HUES64 (cell line): ENCODE measurements around the gene TBC1D20.

Source experiments
- H3K27ac ChIP-seq: 2 replicates; pipeline ENCODE4 v1.7.0; 2013; ENCODE audit warnings: low read depth, low read length, inconsistent platforms
- H3K27me3 ChIP-seq: 2 replicates; pipeline ENCODE4 v1.6.1; 2013; ENCODE audit warnings: mild to moderate bottlenecking, low read length; ENCODE audit not compliant: insufficient read depth
- H3K36me3 ChIP-seq: 2 replicates; pipeline ENCODE4 v1.6.1; 2013; ENCODE audit warnings: mild to moderate bottlenecking, low read length; ENCODE audit not compliant: insufficient read depth
- H3K4me1 ChIP-seq: 2 replicates; pipeline ENCODE4 v1.6.1; 2013; ENCODE audit warnings: mild to moderate bottlenecking, low read length, moderate library complexity; ENCODE audit not compliant: insufficient read depth
- H3K4me3 ChIP-seq: 2 replicates; pipeline ENCODE4 v1.5.1; 2013; ENCODE audit warnings: mild to moderate bottlenecking, low read length, moderate library complexity
- H3K9ac ChIP-seq: 2 replicates; pipeline ENCODE4 v1.6.1; 2013; ENCODE audit warnings: mild to moderate bottlenecking, low read depth, low read length
- H3K9me3 ChIP-seq: 2 replicates; pipeline ENCODE4 v1.6.1; 2013; ENCODE audit warnings: low read depth, low read length; ENCODE audit not compliant: insufficient read depth
- WGBS: fragments of 150-250, 120-280 bp; methylation state at CpG from one replicate; pipeline ENCODE4 v1.1.7; 2013; ENCODE audit warnings: missing lambda C conversion rate; 5-methylcytosine and 5-hydroxymethylcytosine counted together

TBC1D20 gene

GRCh38 chr20:427849-428657 is 34.3 kb downstream of the TBC1D20 start:
- H3K9ac ChIP-seq: no peak overlapping the region
- H3K4me1 ChIP-seq: no peaks in the 10 kb centered on the region
- no peaks in the 10 kb centered on the region for H3K9me3 ChIP-seq
- H3K36me3 ChIP-seq: peaks cover 48% of the 10 kb centered on the region
- no peak overlapping the region for H3K27ac ChIP-seq
- H3K4me3 ChIP-seq: no peak overlapping the region
- WGBS: 95% methylated on average over 14 of the region's 14 CpGs
- H3K27me3 ChIP-seq: no peaks in the 10 kb centered on the region

DNA sequence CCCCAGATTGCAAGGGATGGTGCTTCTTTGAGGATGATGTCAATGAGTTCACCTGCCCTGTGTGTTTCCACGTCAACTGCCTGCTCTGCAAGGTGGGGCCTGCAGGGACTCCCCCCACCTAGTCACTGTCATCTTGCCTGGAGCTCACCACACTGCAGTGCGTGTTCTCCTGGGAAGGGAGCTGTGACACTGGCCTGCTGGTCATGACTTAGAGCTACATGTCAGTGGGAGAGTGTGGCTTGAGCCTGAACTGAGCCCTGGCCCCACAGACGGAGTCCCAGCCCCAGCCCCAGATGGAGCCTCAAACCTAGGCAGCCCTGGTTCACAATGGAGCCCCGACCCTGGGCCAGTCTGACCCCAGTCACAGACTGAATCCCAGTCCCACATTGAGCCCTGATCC is 34.9 kb downstream of the TBC1D20 start:
- WGBS: 91% methylated on average over 4 of the region's 4 CpGs
- Histone ChIP-seq H3K27ac (no peak overlapping the region), H3K36me3 (peaks cover 52% of the 10 kb centered on the region)

DNA sequence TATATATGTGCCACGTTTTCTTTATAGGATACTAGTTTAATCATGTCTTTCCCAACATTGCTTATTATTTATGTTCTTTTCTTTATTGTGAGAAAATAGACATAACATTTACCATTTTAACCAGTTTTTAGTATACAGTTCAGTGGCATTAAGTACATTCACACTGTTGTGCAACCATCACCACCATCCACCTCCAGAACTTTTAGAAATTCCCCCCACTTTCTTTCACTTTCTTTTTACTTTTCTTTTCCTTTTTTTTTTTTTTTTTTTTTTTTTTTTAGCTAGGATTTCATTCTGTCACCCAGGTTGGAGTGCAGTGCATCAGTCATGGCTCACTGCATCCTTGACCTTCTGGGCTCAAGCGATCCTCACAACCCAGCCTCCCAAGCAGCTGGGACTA is 35.8 kb downstream of the TBC1D20 start:
- whole genome bisulfite sequencing: 100% methylated on average over 1 of the region's 2 CpGs
- no peaks in the 10 kb centered on the region for H3K4me1 ChIP-seq
- H3K4me3 ChIP-seq: no peak overlapping the region
- no peak overlapping the region for H3K9ac ChIP-seq
- H3K27me3 ChIP-seq: no peaks in the 10 kb centered on the region
- no peak overlapping the region for H3K27ac ChIP-seq
- H3K36me3 ChIP-seq: peaks cover 61% of the 10 kb centered on the region
- no peaks in the 10 kb centered on the region for H3K9me3 ChIP-seq

More for the DNA sequence above, 34.9 kb downstream of the TBC1D20 start:
- no peaks in the 10 kb centered on the region for H3K9me3 ChIP-seq
- H3K4me3 ChIP-seq: no peak overlapping the region
- no peak overlapping the region for H3K9ac ChIP-seq
- no peaks in the 10 kb centered on the region for H3K27me3 ChIP-seq
- no peaks in the 10 kb centered on the region for H3K4me1 ChIP-seq

GRCh38 chr20:421685-422250 is 40.6 kb downstream of the TBC1D20 start:
- 95% methylated on average over 8 of the region's 8 CpGs for WGBS
- no peaks in the 10 kb centered on the region for H3K9me3 ChIP-seq
- peaks cover 52% of the 10 kb centered on the region for H3K36me3 ChIP-seq
- H3K4me3 ChIP-seq: no peak overlapping the region
- no peaks in the 10 kb centered on the region for H3K27me3 ChIP-seq
- H3K9ac ChIP-seq: no peak overlapping the region
- no peak overlapping the region for H3K27ac ChIP-seq
- H3K4me1 ChIP-seq: no peaks in the 10 kb centered on the region

GRCh38 chr20:420721-421574 is 41.4 kb downstream of the TBC1D20 start:
- no peaks in the 10 kb centered on the region for H3K9me3 ChIP-seq
- H3K4me1 ChIP-seq: no peaks in the 10 kb centered on the region
- no peak overlapping the region for H3K9ac ChIP-seq
- H3K27ac ChIP-seq: no peak overlapping the region
- 96% methylated on average over 48 of the region's 49 CpGs for WGBS
- no peaks in the 10 kb centered on the region for H3K27me3 ChIP-seq
- no peak overlapping the region for H3K4me3 ChIP-seq
- H3K36me3 ChIP-seq: peaks cover 52% of the 10 kb centered on the region

- Histone ChIP-seq H3K4me3 (no peak overlapping the region), H3K27ac (no peak overlapping the region), H3K9ac (no peak overlapping the region), H3K4me1 (no peaks in the 10 kb centered on the region), H3K9me3 (no peaks in the 10 kb centered on the region), H3K27me3 (no peaks in the 10 kb centered on the region), H3K36me3 (peaks cover 52% of the 10 kb centered on the region)
- WGBS: 96% methylated on average over 20 of the region's 20 CpGs
These were observed 42.1 kb downstream of the TBC1D20 start for GRCh38 chr20:420166-420620.

- Histone ChIP-seq H3K27me3 (no peaks in the 10 kb centered on the region), H3K4me3 (no peak overlapping the region), H3K9me3 (no peaks in the 10 kb centered on the region), H3K9ac (no peak overlapping the region), H3K4me1 (no peaks in the 10 kb centered on the region), H3K27ac (no peak overlapping the region), H3K36me3 (peaks cover 52% of the 10 kb centered on the region)
- 95% methylated on average over 32 of the region's 32 CpGs for WGBS
These were observed 42.7 kb downstream of the TBC1D20 start for GRCh38 chr20:419556-420165.

GRCh38 chr20:418858-419365 is 43.4 kb downstream of the TBC1D20 start:
- no peaks in the 10 kb centered on the region for H3K9me3 ChIP-seq
- WGBS: 93% methylated on average over 8 of the region's 8 CpGs
- H3K9ac ChIP-seq: no peak overlapping the region
- no peak overlapping the region for H3K4me3 ChIP-seq
- H3K27me3 ChIP-seq: no peaks in the 10 kb centered on the region
- no peak overlapping the region for H3K27ac ChIP-seq
- no peaks in the 10 kb centered on the region for H3K4me1 ChIP-seq
- peaks cover 49% of the 10 kb centered on the region for H3K36me3 ChIP-seq

- no peak overlapping the region for H3K27ac ChIP-seq
- H3K4me1 ChIP-seq: no peaks in the 10 kb centered on the region
- peaks cover 44% of the 10 kb centered on the region for H3K36me3 ChIP-seq
- no peak overlapping the region for H3K9ac ChIP-seq
- H3K9me3 ChIP-seq: no peaks in the 10 kb centered on the region
- no peaks in the 10 kb centered on the region for H3K27me3 ChIP-seq
- no peak overlapping the region for H3K4me3 ChIP-seq
- WGBS: 98% methylated on average over 11 of the region's 12 CpGs
These were observed 44.5 kb downstream of the TBC1D20 start for GRCh38 chr20:417801-418342.

- Histone ChIP-seq H3K36me3 (peaks cover 44% of the 10 kb centered on the region), H3K4me1 (no peaks in the 10 kb centered on the region), H3K27me3 (no peaks in the 10 kb centered on the region), H3K27ac (no peak overlapping the region), H3K4me3 (no peak overlapping the region), H3K9me3 (no peaks in the 10 kb centered on the region), H3K9ac (no peak overlapping the region)
- WGBS: 91% methylated on average over 13 of the region's 13 CpGs
These were observed 45.2 kb downstream of the TBC1D20 start for GRCh38 chr20:416950-417800.
